ENCODE data around the gene PITPNB.

Gene PITPNB

DNA sequence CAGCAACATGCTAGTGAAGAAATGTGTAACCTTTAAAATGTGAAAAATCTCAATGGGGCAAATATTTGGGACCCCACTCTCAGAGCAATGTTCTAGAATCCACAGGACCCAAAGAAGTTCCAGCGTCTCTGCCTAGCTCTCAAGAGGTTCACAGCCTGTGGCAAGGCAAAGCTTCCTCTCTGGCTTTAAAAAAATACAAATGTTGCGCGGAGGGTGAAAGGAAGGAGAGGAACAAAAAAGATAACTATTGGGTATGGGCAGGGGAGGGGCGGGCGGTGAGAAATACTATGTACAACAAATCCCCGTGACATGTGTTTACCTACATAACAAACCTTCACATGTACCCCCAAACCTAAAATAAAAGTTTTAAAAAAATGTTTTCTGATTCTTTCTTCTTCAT is 53.6 kb downstream of the PITPNB start:
- no peaks in the 10 kb centered on the region for H3K9me3 ChIP-seq (ENCODE audit: control insufficient read depth, insufficient read depth, low read length)
- H3K36me3 ChIP-seq (ENCODE audit: control insufficient read depth, insufficient read depth, low read length), result no peaks in the 10 kb centered on the region
- H3K27me3 ChIP-seq (ENCODE audit: control insufficient read depth, insufficient read depth, low read length), result no peaks in the 10 kb centered on the region
- H3K9ac ChIP-seq (ENCODE audit: low read depth, low read length), result no peak overlapping the region
- no peaks in the 10 kb centered on the region for H3K4me1 ChIP-seq (ENCODE audit: control insufficient read depth, insufficient read depth, low read length)
- no peak overlapping the region for H3K4me3 ChIP-seq (ENCODE audit: low read depth, low read length)

DNA sequence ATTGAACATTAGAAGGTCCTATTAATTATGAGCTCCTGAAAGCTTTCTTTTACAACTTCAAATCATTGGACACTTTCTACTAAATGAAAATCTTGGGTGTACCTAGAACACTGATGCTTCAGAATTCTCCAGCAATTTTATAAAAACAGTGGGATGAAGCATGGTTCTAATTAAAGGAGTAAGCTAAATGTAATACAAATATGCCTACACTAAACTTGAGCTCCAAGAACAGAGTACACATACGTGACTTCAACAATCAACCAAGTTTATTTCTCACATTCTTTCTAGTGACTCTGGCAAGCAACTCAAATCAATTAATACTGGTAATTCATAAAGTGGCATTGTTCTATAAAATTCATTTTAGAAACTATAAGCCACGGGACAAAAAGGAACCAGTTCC is 55.5 kb downstream of the PITPNB start:
- peaks cover 3% of the 10 kb centered on the region for H3K36me3 ChIP-seq (ENCODE audit: control insufficient read depth, insufficient read depth, low read length)
- H3K4me3 ChIP-seq (ENCODE audit: low read depth, low read length), result no peak overlapping the region
- no peaks in the 10 kb centered on the region for H3K27me3 ChIP-seq (ENCODE audit: control insufficient read depth, insufficient read depth, low read length)
- no peaks in the 10 kb centered on the region for H3K9me3 ChIP-seq (ENCODE audit: control insufficient read depth, insufficient read depth, low read length)
- no peak overlapping the region for H3K9ac ChIP-seq (ENCODE audit: low read depth, low read length)
- no peaks in the 10 kb centered on the region for H3K4me1 ChIP-seq (ENCODE audit: control insufficient read depth, insufficient read depth, low read length)

DNA sequence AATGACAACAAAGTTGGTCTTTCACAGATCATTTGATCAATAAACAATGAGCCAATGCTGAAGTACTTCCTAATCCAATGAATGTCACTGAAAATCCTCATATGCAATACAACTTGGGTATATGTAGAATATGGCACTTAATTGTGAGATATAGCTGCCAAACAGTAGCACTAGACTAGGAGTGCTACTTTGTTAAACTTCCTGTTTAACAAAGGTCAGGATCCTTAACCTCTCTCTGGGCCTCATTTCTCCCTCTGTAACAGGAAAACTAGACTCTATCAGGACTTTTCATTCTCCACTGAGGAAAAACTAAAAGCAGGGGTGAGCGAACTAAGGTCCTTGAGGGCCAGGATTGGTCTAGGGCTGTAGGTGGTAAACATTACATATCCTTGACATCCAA is 56.1 kb downstream of the PITPNB start:
- H3K4me1 ChIP-seq (ENCODE audit: control insufficient read depth, insufficient read depth, low read length), result no peaks in the 10 kb centered on the region

GRCh38 chr22:27859336-27859735 is 59.7 kb downstream of the PITPNB start:
- Histone ChIP-seq H3K4me3 (ENCODE audit: low read depth, low read length) (no peak overlapping the region), H3K9ac (ENCODE audit: low read depth, low read length) (no peak overlapping the region), H3K9me3 (ENCODE audit: control insufficient read depth, insufficient read depth, low read length) (no peaks in the 10 kb centered on the region), H3K36me3 (ENCODE audit: control insufficient read depth, insufficient read depth, low read length) (peaks cover 13% of the 10 kb centered on the region), H3K4me1 (ENCODE audit: control insufficient read depth, insufficient read depth, low read length) (peaks cover 5% of the 10 kb centered on the region), H3K27me3 (ENCODE audit: control insufficient read depth, insufficient read depth, low read length) (no peaks in the 10 kb centered on the region)

More for the DNA sequence above, 56.1 kb downstream of the PITPNB start:
- Histone ChIP-seq H3K36me3 (ENCODE audit: control insufficient read depth, insufficient read depth, low read length) (peaks cover 3% of the 10 kb centered on the region), H3K9ac (ENCODE audit: low read depth, low read length) (no peak overlapping the region), H3K4me3 (ENCODE audit: low read depth, low read length) (no peak overlapping the region), H3K9me3 (ENCODE audit: control insufficient read depth, insufficient read depth, low read length) (no peaks in the 10 kb centered on the region), H3K27me3 (ENCODE audit: control insufficient read depth, insufficient read depth, low read length) (no peaks in the 10 kb centered on the region)

DNA sequence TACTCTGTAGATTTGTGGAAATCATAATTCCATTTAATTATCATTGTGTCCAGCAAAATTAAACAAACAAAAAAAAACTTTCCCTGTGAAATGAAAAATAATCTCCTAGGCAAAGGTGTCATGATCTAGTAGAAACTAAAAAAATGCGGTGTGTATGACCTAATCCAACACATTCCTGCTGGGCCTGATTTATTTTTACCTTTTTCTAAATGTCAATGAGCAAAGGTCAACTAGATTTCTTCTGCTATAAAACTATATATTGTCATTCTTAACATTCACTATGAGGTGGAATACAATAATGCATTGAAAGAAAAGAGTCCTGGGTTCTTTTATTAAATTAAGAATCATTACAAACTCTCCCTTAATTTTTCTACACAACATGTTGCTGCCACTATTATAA is 60.4 kb downstream of the PITPNB start:
- Histone ChIP-seq H3K4me3 (ENCODE audit: low read depth, low read length) (no peak overlapping the region), H3K27me3 (ENCODE audit: control insufficient read depth, insufficient read depth, low read length) (no peaks in the 10 kb centered on the region), H3K9me3 (ENCODE audit: control insufficient read depth, insufficient read depth, low read length) (no peaks in the 10 kb centered on the region), H3K36me3 (ENCODE audit: control insufficient read depth, insufficient read depth, low read length) (peaks cover 13% of the 10 kb centered on the region), H3K4me1 (ENCODE audit: control insufficient read depth, insufficient read depth, low read length) (peaks cover 5% of the 10 kb centered on the region), H3K9ac (ENCODE audit: low read depth, low read length) (no peak overlapping the region)

DNA sequence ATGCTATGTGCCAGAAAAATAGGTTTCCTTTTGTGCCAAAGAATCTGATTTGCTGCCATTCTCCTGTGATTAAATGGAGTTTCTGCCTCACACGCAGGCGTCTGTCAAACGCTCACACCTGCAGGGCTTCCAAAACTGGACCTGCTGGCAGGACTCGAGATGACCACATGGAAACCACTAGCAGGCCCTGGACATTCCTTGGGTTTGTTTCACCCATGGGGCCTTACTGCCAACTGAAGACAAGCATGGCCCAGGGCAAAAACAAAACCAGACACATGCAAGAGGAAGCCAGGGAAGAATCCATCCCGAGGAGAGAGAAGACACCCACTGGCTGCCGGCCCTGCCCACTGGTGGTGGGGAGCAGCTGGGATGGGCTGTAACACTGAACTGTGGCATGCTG is 61.6 kb downstream of the PITPNB start:
- Histone ChIP-seq H3K36me3 (ENCODE audit: control insufficient read depth, insufficient read depth, low read length) (peaks cover 19% of the 10 kb centered on the region), H3K4me3 (ENCODE audit: low read depth, low read length) (no peak overlapping the region), H3K27me3 (ENCODE audit: control insufficient read depth, insufficient read depth, low read length) (no peaks in the 10 kb centered on the region)

DNA sequence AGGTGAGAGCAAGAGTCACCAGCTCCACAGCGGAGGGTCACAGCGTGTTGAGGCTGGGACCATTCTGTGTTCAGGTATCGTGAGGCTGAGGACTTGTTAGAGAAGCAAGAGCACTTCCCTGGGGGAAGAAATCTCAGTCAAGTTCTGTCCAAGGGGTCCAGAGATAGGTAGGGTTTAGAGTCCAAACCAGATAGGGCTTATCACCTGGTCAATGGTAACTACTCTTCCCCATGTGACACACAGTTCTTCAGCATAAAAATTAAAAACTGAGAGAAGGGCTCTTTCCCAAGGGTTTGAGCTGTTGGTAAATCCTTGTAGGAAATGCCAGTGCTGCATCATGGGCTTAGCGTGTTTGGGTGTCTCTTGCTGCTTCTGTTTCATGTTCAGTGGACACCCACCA is 62.7 kb downstream of the PITPNB start:
- Histone ChIP-seq H3K4me3 (ENCODE audit: low read depth, low read length) (no peak overlapping the region), H3K36me3 (ENCODE audit: control insufficient read depth, insufficient read depth, low read length) (peaks cover 24% of the 10 kb centered on the region)

More for the DNA sequence above, 61.6 kb downstream of the PITPNB start:
- no peak overlapping the region for H3K9ac ChIP-seq (ENCODE audit: low read depth, low read length)
- H3K4me1 ChIP-seq (ENCODE audit: control insufficient read depth, insufficient read depth, low read length), result peaks cover 5% of the 10 kb centered on the region
- no peaks in the 10 kb centered on the region for H3K9me3 ChIP-seq (ENCODE audit: control insufficient read depth, insufficient read depth, low read length)

DNA sequence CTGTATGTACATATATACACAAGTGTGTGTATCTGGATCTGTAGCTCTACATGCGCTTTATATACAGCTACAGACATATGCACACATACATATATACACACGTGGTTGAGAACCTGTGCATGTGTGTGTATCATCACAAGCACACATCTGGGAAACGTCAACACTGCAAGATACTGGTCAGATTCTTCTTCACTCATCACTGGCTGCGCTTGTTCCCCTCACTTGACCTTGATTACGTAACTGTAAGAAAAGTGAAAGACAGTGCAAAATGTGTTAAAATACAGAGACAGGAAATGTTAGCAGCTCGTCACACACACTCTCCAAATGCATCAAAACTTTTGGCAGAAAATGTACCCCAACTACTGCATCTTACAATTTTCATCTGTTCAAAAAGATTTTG is 65.6 kb downstream of the PITPNB start:
- Histone ChIP-seq H3K27me3 (ENCODE audit: control insufficient read depth, insufficient read depth, low read length) (no peaks in the 10 kb centered on the region), H3K9me3 (ENCODE audit: control insufficient read depth, insufficient read depth, low read length) (no peaks in the 10 kb centered on the region), H3K4me3 (ENCODE audit: low read depth, low read length) (no peak overlapping the region), H3K9ac (ENCODE audit: low read depth, low read length) (no peak overlapping the region), H3K4me1 (ENCODE audit: control insufficient read depth, insufficient read depth, low read length) (peaks cover 5% of the 10 kb centered on the region), H3K36me3 (ENCODE audit: control insufficient read depth, insufficient read depth, low read length) (peaks cover 29% of the 10 kb centered on the region)

More for the DNA sequence above, 62.7 kb downstream of the PITPNB start:
- Histone ChIP-seq H3K27me3 (ENCODE audit: control insufficient read depth, insufficient read depth, low read length) (no peaks in the 10 kb centered on the region), H3K9me3 (ENCODE audit: control insufficient read depth, insufficient read depth, low read length) (no peaks in the 10 kb centered on the region), H3K9ac (ENCODE audit: low read depth, low read length) (no peak overlapping the region), H3K4me1 (ENCODE audit: control insufficient read depth, insufficient read depth, low read length) (peaks cover 5% of the 10 kb centered on the region)

GRCh38 chr22:27851974-27852746 is 66.9 kb downstream of the PITPNB start:
- H3K9me3 ChIP-seq (ENCODE audit: control insufficient read depth, insufficient read depth, low read length), result no peaks in the 10 kb centered on the region
- H3K36me3 ChIP-seq (ENCODE audit: control insufficient read depth, insufficient read depth, low read length), result peaks cover 23% of the 10 kb centered on the region
- H3K27me3 ChIP-seq (ENCODE audit: control insufficient read depth, insufficient read depth, low read length), result no peaks in the 10 kb centered on the region
- peaks cover 5% of the 10 kb centered on the region for H3K4me1 ChIP-seq (ENCODE audit: control insufficient read depth, insufficient read depth, low read length)
- H3K4me3 ChIP-seq (ENCODE audit: low read depth, low read length), result no peak overlapping the region
- H3K9ac ChIP-seq (ENCODE audit: low read depth, low read length), result no peak overlapping the region

DNA sequence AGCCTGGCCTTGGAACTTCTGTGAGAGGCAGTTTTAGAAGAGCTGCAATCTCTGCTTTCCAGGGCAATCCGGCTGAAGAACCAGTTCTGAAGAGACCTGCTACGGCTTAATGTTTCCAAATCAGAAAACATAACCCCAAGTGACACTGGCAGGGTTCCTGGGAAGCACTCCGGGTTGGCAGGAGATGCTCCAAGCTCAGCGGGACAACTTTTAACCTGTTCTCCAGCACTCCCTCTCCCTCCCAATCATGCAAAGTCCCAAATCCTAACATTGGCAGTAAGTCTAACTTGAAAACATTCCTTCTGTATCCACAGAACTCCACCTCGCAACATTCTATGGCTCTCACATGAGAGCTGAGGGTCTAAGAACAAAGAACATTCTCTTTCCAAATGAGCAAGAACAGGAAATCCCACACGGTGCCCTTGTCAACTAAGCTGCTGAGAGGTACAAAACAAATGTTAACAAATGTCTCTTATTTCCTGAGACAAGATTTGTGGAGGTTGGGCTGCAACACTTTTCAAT is 69.0 kb downstream of the PITPNB start:
- Histone ChIP-seq H3K4me1 (ENCODE audit: control insufficient read depth, insufficient read depth, low read length) (no peaks in the 10 kb centered on the region), H3K36me3 (ENCODE audit: control insufficient read depth, insufficient read depth, low read length) (peaks cover 19% of the 10 kb centered on the region), H3K27me3 (ENCODE audit: control insufficient read depth, insufficient read depth, low read length) (no peaks in the 10 kb centered on the region), H3K9ac (ENCODE audit: low read depth, low read length) (no peak overlapping the region), H3K9me3 (ENCODE audit: control insufficient read depth, insufficient read depth, low read length) (no peaks in the 10 kb centered on the region), H3K4me3 (ENCODE audit: low read depth, low read length) (no peak overlapping the region)

DNA sequence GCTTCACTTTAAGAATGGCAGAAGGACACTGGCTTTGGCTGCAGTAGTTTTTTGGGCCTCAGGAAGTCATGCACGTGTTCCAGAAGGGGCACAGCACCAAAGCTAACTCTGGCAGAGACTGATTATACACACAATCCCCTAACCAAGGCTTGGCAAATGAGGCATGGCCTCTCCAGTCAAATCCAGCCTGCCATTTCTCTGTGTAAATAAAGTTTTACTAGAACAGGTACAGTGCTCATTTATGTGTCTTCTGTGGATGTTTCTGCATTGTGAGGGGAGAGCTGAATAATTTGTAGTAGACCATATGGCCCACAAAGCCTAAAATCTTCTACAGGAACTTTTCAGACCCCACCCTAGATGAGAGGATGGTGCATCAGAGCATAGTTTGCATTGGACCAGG is 71.1 kb downstream of the PITPNB start:
- Histone ChIP-seq H3K36me3 (ENCODE audit: control insufficient read depth, insufficient read depth, low read length) (peaks cover 15% of the 10 kb centered on the region), H3K4me1 (ENCODE audit: control insufficient read depth, insufficient read depth, low read length) (no peaks in the 10 kb centered on the region)

DNA sequence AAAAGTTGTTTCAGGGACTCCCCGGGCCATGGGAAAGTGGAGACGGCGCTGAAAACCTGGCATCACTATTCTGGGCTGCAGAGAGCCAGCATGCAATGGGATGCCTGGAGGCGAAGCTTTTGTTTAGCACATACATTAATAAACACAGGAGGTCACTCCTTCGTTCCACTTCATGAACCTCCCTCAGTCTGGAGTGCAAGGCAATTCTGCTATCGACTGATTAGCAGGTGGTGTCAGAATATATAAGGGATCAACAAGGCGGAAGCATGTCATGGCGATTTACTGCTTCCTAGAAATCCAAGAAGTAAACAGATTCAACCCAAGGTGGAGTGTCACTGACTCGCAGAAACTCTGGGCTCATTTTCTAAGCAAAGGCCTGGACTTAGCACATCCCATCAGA is 72.1 kb downstream of the PITPNB start:
- no peaks in the 10 kb centered on the region for H3K9me3 ChIP-seq (ENCODE audit: control insufficient read depth, insufficient read depth, low read length)
- H3K36me3 ChIP-seq (ENCODE audit: control insufficient read depth, insufficient read depth, low read length), result peaks cover 10% of the 10 kb centered on the region
- H3K9ac ChIP-seq (ENCODE audit: low read depth, low read length), result no peak overlapping the region
- no peaks in the 10 kb centered on the region for H3K4me1 ChIP-seq (ENCODE audit: control insufficient read depth, insufficient read depth, low read length)
- no peaks in the 10 kb centered on the region for H3K27me3 ChIP-seq (ENCODE audit: control insufficient read depth, insufficient read depth, low read length)
- H3K4me3 ChIP-seq (ENCODE audit: low read depth, low read length), result no peak overlapping the region

More for the DNA sequence above, 71.1 kb downstream of the PITPNB start:
- H3K9me3 ChIP-seq (ENCODE audit: control insufficient read depth, insufficient read depth, low read length), result no peaks in the 10 kb centered on the region
- no peak overlapping the region for H3K4me3 ChIP-seq (ENCODE audit: low read depth, low read length)
- H3K9ac ChIP-seq (ENCODE audit: low read depth, low read length), result no peak overlapping the region
- H3K27me3 ChIP-seq (ENCODE audit: control insufficient read depth, insufficient read depth, low read length), result no peaks in the 10 kb centered on the region

All from iPS-15b (cell line).